Keratinocyte (primary cell): Measurements from ENCODE around the gene KRT77. TPM values are rescaled to one million over a fixed set of nuclear protein-coding genes. Genes with fewer than 3 reads are reported as not detected.

Source experiments
- DNase-seq: peaks from one replicate; pipeline ENCODE4 v3.0.0-alpha.2; 2011; ENCODE audit warnings: low read depth, missing footprints, low spot score
- FAIRE-seq: peaks from 2 replicates; lab custom pipeline; 2011; peaks lifted over from hg19 to GRCh38; lab: Jason Lieb, UNC
- H2AFZ ChIP-seq: 2 replicates; pipeline ENCODE4 v1.6.0; 2012; ENCODE audit warnings: low read length, control low read depth, inconsistent platforms; ENCODE audit not compliant: control insufficient read depth
- H3K27ac ChIP-seq: 2 replicates; pipeline ENCODE4 v1.5.1; 2011; ENCODE audit warnings: low read length; ENCODE audit not compliant: control insufficient read depth, insufficient read depth
- H3K27me3 ChIP-seq: 3 replicates; pipeline ENCODE4 v1.6.0; 2011; ENCODE audit warnings: low read length; ENCODE audit not compliant: control insufficient read depth, insufficient read depth; ENCODE audit errors: extremely low read depth
- H3K36me3 ChIP-seq, 2 experiments: 2 replicates in 1 of 2; 3 replicates in 1 of 2; pipeline ENCODE4 v1.5.1; 2011; ENCODE audit warnings: low read length in 2 of 2, mild to moderate bottlenecking in 1 of 2; ENCODE audit not compliant: control insufficient read depth in 2 of 2, insufficient read depth in 2 of 2; ENCODE audit errors: extremely low read depth in 1 of 2
- H3K4me1 ChIP-seq: 3 replicates; pipeline ENCODE4 v1.5.1; 2011; ENCODE audit warnings: low read length; ENCODE audit not compliant: control insufficient read depth, insufficient read depth; ENCODE audit errors: extremely low read depth
- H3K4me2 ChIP-seq: 3 replicates; pipeline ENCODE4 v1.6.0; 2011; ENCODE audit warnings: low read depth, low read length; ENCODE audit not compliant: control insufficient read depth, insufficient read depth; ENCODE audit errors: extremely low read depth
- H3K4me3 ChIP-seq, 3 experiments: fragments of 200-600 bp in 1 of 3; sonication (generic) in 1 of 3; 2 replicates in 2 of 3; 3 replicates in 1 of 3; pipeline ENCODE4 v1.5.1; 2011 to 2016; ENCODE audit warnings: low read length in 3 of 3, mild to moderate bottlenecking in 3 of 3, control low read depth in 2 of 3, inconsistent platforms in 1 of 3, low read depth in 1 of 3, mixed read lengths in 1 of 3, mixed run types in 1 of 3, moderate library complexity in 1 of 3; ENCODE audit not compliant: control insufficient read depth in 2 of 3, insufficient read depth in 2 of 3; ENCODE audit errors: extremely low read depth in 1 of 3
- H3K79me2 ChIP-seq: 2 replicates; pipeline ENCODE4 v1.6.0; 2012; ENCODE audit warnings: low read length; ENCODE audit not compliant: control insufficient read depth, insufficient read depth
- H3K9ac ChIP-seq: 3 replicates; pipeline ENCODE4 v1.6.0; 2011; ENCODE audit warnings: low read length; ENCODE audit not compliant: control insufficient read depth, insufficient read depth; ENCODE audit errors: extremely low read depth
- H3K9me1 ChIP-seq: 3 replicates; pipeline ENCODE4 v1.6.0; 2011; ENCODE audit warnings: low read length; ENCODE audit not compliant: control insufficient read depth, insufficient read depth; ENCODE audit errors: extremely low read depth
- H3K9me3 ChIP-seq: 2 replicates; pipeline ENCODE4 v1.5.1; 2012; ENCODE audit warnings: low read depth, low read length; ENCODE audit not compliant: control insufficient read depth
- H4K20me1 ChIP-seq: 3 replicates; pipeline ENCODE4 v1.6.0; 2011; ENCODE audit warnings: low read length; ENCODE audit not compliant: control insufficient read depth, insufficient read depth; ENCODE audit errors: extremely low read depth
- EZH2 ChIP-seq: IDR thresholded peaks from one replicate; pipeline ENCODE4 v1.6.1; 2012; ENCODE audit warnings: inconsistent platforms, mild to moderate bottlenecking, low read length, moderate library complexity
- dilution Hi-C: fragments of 300-500 bp; cut with MboI; formaldehyde crosslinking; loops from one replicate; pipeline ENCODE4 v1.7.0; 2020; ENCODE audit warnings: low sequenced_read_pairs; ENCODE audit not compliant: extremely low pct_ligation_motif_present
- polyA plus RNA-seq, 5 experiments: library from polyadenylated mRNA; depleted of rRNA in 3 of 5; stranded (reverse) in 3 of 5; stranded (forward) in 1 of 5; unstranded in 1 of 5; fragments of >200 nt; gene quantifications; 1 replicate in 1 of 5; 2 replicates in 3 of 5; 3 replicates in 1 of 5; pipeline versions ENCODE4 v1.2.1 to v1.2.3, GENCODE V29; 2011 to 2012; ENCODE audit warnings: missing spikeins in 2 of 5, low read depth in 1 of 5, low replicate concordance in 1 of 5
- TF ChIP-seq, protein P1 (sequence below), 3 experiments: IDR thresholded peaks in 1 of 3; conservative IDR thresholded peaks in 1 of 3; optimal IDR thresholded peaks in 1 of 3; 2 replicates in 2 of 3; 3 replicates in 1 of 3; pipeline versions ENCODE3 to v1.5.1; 2011; ENCODE audit warnings: low read length in 3 of 3, mild to moderate bottlenecking in 3 of 3, moderate library complexity in 2 of 3, control low read depth in 1 of 3, inconsistent platforms in 1 of 3; ENCODE audit not compliant: insufficient read depth in 2 of 3; ENCODE audit errors: extremely low read depth in 1 of 3

Gene KRT77
- polyA plus RNA-seq, 1 donor (not counting 4 experiments of a cell fraction or from before 2014, with no cell fraction given): 1.3 TPM

DNA sequence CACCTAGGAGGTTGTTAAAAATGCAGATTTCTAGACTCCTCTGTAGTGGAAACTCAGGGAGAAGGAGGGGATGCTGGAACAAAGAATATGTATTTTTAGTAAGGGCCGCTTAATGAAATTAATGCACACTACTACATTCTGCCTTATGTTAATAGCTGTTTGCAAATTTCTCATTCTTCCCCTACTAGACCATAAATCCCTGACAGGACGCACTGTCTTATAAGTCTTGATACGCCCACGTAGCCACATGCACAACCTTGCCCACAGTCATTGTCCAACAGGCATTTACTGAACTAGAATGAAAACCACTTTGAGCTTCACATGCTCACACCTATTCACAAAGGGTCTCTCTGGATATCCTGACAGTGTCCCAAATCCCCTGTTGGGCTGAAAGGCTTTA lies 61.9 kb downstream of the KRT77 start:
- Histone ChIP-seq H3K36me3 (no peaks in the 10 kb centered on the region), H3K9me1 (no peaks in the 10 kb centered on the region), H3K4me1 (no peaks in the 10 kb centered on the region), H3K9ac (no peak overlapping the region), H3K9me3 (no peaks in the 10 kb centered on the region), H3K4me3 (no peak overlapping the region), H3K27me3 (peaks cover 11% of the 10 kb centered on the region), H3K79me2 (no peaks in the 10 kb centered on the region), H2AFZ (no peak overlapping the region), H3K27ac (no peak overlapping the region), H3K4me2 (no peak overlapping the region), H4K20me1 (no peaks in the 10 kb centered on the region)
- DNase-seq: no peak
- FAIRE-seq: no peak
- dilution Hi-C loops: no loop called here
- TF ChIP-seq, protein P1, sequence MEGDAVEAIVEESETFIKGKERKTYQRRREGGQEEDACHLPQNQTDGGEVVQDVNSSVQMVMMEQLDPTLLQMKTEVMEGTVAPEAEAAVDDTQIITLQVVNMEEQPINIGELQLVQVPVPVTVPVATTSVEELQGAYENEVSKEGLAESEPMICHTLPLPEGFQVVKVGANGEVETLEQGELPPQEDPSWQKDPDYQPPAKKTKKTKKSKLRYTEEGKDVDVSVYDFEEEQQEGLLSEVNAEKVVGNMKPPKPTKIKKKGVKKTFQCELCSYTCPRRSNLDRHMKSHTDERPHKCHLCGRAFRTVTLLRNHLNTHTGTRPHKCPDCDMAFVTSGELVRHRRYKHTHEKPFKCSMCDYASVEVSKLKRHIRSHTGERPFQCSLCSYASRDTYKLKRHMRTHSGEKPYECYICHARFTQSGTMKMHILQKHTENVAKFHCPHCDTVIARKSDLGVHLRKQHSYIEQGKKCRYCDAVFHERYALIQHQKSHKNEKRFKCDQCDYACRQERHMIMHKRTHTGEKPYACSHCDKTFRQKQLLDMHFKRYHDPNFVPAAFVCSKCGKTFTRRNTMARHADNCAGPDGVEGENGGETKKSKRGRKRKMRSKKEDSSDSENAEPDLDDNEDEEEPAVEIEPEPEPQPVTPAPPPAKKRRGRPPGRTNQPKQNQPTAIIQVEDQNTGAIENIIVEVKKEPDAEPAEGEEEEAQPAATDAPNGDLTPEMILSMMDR (optimal IDR thresholded peaks at IDR 0.05 in 1 of 3, IDR thresholded peaks at IDR 0.05 in 1 of 3, conservative IDR thresholded peaks at IDR 0.05 in 1 of 3; ENCODE audit: extremely low read depth in 1 of 3, insufficient read depth in 2 of 3, low read length in 3 of 3): no peak
- no peak for TF ChIP-seq EZH2

Other genes with a start within 250 kb of the KRT77 start
- gene KRT6C, start 229.7 kb downstream of the KRT77 start, polyA plus RNA-seq: 203 to 1,358 TPM (median 357 TPM) in 3 replicates
- 10,395 to 23,012 TPM (median 12,338 TPM) in 3 replicates for gene KRT6A, start 210.3 kb downstream of the KRT77 start, polyA plus RNA-seq
- 14,274 to 15,814 TPM (median 15,322 TPM) in 3 replicates for gene KRT5, start 183.1 kb downstream of the KRT77 start, polyA plus RNA-seq
- gene KRT71, start 150.4 kb downstream of the KRT77 start, polyA plus RNA-seq: not detected in 3 replicates
- gene KRT74, start 129.7 kb downstream of the KRT77 start, polyA plus RNA-seq: 0.10 to 0.36 TPM (median 0.17 TPM) in 3 replicates
- not detected in 3 replicates for gene KRT72, start 102.1 kb downstream of the KRT77 start, polyA plus RNA-seq
- gene KRT73, start 85.0 kb downstream of the KRT77 start, polyA plus RNA-seq: 0.03 TPM in 1 of 3 replicates, not detected in the others
- gene KRT2, start 51.3 kb downstream of the KRT77 start, polyA plus RNA-seq: 0.03 to 0.69 TPM (median 0.48 TPM) in 3 replicates
- 26.9 to 93.0 TPM (median 92.2 TPM) in 3 replicates for gene KRT1, start 23.1 kb downstream of the KRT77 start, polyA plus RNA-seq
- not detected in 3 replicates for gene KRT76, start 73.8 kb upstream of the KRT77 start, polyA plus RNA-seq
- 0.05 to 0.36 TPM (median 0.29 TPM) in 3 replicates for gene KRT3, start 92.6 kb upstream of the KRT77 start, polyA plus RNA-seq
- gene KRT4, start 110.6 kb upstream of the KRT77 start, polyA plus RNA-seq: 1.9 to 3.4 TPM (median 2.0 TPM) in 3 replicates
- 0.09 to 0.22 TPM (median 0.12 TPM) in 3 replicates for gene KRT79, start 130.8 kb upstream of the KRT77 start, polyA plus RNA-seq
- gene KRT78, start 145.5 kb upstream of the KRT77 start, polyA plus RNA-seq: 0.49 to 1.7 TPM (median 0.96 TPM) in 3 replicates
- gene KRT8, start 201.6 kb upstream of the KRT77 start, polyA plus RNA-seq: 151 to 286 TPM (median 160 TPM) in 3 replicates
- 75.1 to 423 TPM (median 182 TPM) in 3 replicates for gene KRT18, start 245.6 kb upstream of the KRT77 start, polyA plus RNA-seq